HL-60 (cell line): ENCODE measurements around the gene ELOB.

Source experiments
- DNase-seq, 2 experiments: peaks; one replicate each; pipeline ENCODE4 v3.0.0-alpha.2; 2010 to 2020; ENCODE audit warnings: low read depth in 1 of 2, low spot score in 1 of 2
- H3K27ac ChIP-seq: fragments of 250-450 bp; sonication (Bioruptor Pico); replicated peaks from 2 replicates; pipeline ENCODE4 v1.5.1; 2020; ENCODE audit warnings: mild to moderate bottlenecking, moderate library complexity
- H3K27me3 ChIP-seq: fragments of 250-450 bp; sonication (Bioruptor Pico); 2 replicates; pipeline ENCODE4 v1.5.1; 2021; ENCODE audit warnings: mild to moderate bottlenecking, moderate library complexity; ENCODE audit not compliant: insufficient read depth, poor library complexity, severe bottlenecking
- H3K4me3 ChIP-seq: replicated peaks from 2 replicates; pipeline ENCODE4 v1.5.1; 2011; ENCODE audit warnings: mild to moderate bottlenecking, control low read depth, low read length; ENCODE audit not compliant: insufficient read depth
- GABPA ChIP-seq: IDR thresholded peaks from 2 replicates; pipeline ENCODE4 v1.6.1; 2012; ENCODE audit warnings: low read depth
- POLR2AphosphoS5 ChIP-seq: IDR thresholded peaks from 2 replicates; pipeline ENCODE4 v1.6.1; 2012; ENCODE audit warnings: low read depth
- SPI1 ChIP-seq: IDR thresholded peaks from 2 replicates; pipeline ENCODE4 v1.6.1; 2012; ENCODE audit warnings: low read depth, mild to moderate bottlenecking, borderline replicate concordance
- TF ChIP-seq, protein P1 (sequence below): IDR thresholded peaks from one replicate; pipeline ENCODE4 v1.5.1; 2011; ENCODE audit warnings: low read length, control low read depth, inconsistent platforms; ENCODE audit not compliant: insufficient read depth
- TF ChIP-seq, protein P2 (sequence below): IDR thresholded peaks from 2 replicates; pipeline ENCODE4 v1.6.1; 2012; ENCODE audit warnings: low read depth; ENCODE audit not compliant: insufficient replicate concordance

ELOB gene

DNA sequence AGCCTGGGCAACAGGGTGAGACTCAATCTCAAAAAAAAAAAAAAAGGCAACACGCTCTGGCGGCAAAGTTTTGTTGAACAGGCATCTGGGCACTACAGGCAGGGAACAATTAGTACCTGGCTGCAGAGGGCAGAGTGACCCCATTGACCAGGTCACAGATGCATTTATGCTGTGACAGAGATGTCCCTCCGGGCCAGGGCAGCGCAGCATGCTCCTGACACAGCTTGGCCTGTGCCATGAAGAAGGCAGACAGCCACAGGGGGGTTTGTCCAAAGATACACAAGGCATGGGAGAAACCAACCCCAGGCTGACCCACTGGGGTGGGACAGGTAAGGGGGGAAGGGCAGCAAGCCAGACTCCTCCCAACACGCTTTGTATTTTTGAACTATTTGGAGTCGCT is 32.4 kb downstream of the ELOB start:
- H3K27ac ChIP-seq = no peak overlapping the region
- DNase-seq = no peak
- H3K4me3 ChIP-seq = no peak overlapping the region
- H3K27me3 ChIP-seq = no peaks in the 10 kb centered on the region
- TF ChIP-seq, protein P1, sequence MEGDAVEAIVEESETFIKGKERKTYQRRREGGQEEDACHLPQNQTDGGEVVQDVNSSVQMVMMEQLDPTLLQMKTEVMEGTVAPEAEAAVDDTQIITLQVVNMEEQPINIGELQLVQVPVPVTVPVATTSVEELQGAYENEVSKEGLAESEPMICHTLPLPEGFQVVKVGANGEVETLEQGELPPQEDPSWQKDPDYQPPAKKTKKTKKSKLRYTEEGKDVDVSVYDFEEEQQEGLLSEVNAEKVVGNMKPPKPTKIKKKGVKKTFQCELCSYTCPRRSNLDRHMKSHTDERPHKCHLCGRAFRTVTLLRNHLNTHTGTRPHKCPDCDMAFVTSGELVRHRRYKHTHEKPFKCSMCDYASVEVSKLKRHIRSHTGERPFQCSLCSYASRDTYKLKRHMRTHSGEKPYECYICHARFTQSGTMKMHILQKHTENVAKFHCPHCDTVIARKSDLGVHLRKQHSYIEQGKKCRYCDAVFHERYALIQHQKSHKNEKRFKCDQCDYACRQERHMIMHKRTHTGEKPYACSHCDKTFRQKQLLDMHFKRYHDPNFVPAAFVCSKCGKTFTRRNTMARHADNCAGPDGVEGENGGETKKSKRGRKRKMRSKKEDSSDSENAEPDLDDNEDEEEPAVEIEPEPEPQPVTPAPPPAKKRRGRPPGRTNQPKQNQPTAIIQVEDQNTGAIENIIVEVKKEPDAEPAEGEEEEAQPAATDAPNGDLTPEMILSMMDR = no peak
- no peak for TF ChIP-seq GABPA
- TF ChIP-seq, protein P2, sequence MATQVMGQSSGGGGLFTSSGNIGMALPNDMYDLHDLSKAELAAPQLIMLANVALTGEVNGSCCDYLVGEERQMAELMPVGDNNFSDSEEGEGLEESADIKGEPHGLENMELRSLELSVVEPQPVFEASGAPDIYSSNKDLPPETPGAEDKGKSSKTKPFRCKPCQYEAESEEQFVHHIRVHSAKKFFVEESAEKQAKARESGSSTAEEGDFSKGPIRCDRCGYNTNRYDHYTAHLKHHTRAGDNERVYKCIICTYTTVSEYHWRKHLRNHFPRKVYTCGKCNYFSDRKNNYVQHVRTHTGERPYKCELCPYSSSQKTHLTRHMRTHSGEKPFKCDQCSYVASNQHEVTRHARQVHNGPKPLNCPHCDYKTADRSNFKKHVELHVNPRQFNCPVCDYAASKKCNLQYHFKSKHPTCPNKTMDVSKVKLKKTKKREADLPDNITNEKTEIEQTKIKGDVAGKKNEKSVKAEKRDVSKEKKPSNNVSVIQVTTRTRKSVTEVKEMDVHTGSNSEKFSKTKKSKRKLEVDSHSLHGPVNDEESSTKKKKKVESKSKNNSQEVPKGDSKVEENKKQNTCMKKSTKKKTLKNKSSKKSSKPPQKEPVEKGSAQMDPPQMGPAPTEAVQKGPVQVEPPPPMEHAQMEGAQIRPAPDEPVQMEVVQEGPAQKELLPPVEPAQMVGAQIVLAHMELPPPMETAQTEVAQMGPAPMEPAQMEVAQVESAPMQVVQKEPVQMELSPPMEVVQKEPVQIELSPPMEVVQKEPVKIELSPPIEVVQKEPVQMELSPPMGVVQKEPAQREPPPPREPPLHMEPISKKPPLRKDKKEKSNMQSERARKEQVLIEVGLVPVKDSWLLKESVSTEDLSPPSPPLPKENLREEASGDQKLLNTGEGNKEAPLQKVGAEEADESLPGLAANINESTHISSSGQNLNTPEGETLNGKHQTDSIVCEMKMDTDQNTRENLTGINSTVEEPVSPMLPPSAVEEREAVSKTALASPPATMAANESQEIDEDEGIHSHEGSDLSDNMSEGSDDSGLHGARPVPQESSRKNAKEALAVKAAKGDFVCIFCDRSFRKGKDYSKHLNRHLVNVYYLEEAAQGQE = no peak
- TF ChIP-seq SPI1 = no peak
- TF ChIP-seq POLR2AphosphoS5 = no peak

DNA sequence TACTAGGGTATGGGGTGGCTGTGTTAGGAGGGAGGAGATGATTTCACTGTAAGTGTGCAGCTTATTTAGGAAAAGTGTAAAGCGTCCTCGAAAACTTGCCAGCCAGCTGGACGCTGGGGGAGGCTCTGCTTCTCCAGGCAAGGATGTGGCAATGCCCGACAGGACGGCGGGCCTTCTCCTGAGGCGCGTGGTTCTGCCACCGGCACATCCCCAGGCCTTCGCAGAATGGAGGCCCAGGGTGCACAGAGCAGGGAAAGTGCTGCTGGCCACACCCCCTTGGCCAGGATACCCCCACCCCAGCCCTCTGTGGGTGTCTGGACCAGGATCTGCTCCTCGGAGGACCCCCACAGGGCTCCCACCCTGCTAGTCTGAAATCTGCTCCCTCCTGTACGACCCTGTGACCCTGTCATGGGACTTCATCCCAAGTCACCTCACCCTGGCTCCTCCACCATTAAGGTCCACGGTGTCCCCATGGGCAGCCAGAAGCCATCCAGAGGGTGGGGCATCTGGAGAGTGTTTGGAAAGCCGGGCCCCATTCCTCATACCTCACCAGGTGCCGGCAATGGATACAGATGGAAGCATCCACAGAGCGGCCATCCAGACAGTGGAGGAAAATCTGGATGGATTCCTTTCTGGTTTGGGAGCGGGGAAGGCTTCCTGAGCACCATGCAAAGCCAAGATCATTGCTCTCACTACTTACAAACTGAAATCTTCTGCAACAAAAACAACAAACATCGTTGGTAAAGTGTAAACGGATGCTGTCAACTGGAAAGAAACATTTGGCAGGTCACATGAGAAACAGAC is 33.9 kb downstream of the ELOB start:
- no peak for DNase-seq
- TF ChIP-seq POLR2AphosphoS5 = no peak
- TF ChIP-seq GABPA = no peak
- no peak for TF ChIP-seq SPI1
- TF ChIP-seq, protein P1 = no peak
- TF ChIP-seq, protein P2 = no peak
- Histone ChIP-seq H3K27me3 (no peaks in the 10 kb centered on the region), H3K4me3 (no peak overlapping the region), H3K27ac (no peak overlapping the region)

DNA sequence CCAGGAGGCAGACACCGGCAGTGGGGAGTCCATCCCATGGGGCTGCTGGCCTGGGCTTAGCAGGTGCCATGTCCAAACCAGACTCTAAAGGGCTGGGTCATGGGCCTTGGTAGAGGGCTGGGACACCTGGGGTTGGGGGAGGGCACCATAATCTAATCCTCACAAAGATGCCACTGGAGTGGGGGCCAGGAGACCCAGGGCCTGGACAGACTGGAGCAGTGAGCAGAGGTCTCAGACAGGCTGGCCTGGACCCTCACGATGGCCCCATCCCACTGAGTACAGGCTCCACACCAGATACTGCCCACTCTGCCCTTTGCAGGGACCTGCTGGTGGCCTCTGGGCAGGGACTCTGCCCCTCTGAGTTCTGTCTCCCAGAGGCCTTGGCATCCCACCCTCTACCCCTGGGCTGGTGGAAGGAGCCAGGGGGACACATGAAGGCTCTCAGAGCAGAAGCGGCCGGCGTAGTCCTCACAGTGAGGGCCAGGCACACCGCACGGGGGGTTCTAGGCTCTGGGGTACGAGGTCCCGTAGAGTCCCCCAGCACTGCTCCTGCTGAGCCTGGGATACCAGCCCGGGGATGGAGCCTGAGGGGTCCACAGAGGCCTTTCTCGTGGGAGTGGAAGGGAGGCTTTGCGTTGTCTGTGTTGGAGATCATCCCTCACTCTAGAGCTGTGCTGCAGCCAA is 34.6 kb downstream of the ELOB start:
- no peak overlapping the region for H3K4me3 ChIP-seq
- no peak for DNase-seq
- no peaks in the 10 kb centered on the region for H3K27me3 ChIP-seq
- no peak overlapping the region for H3K27ac ChIP-seq
- TF ChIP-seq, protein P1 = no peak
- TF ChIP-seq SPI1 = no peak
